ENCODE measurements around the gene GAS7.
"Not testable (repeated sequence)": the region's sequence is repeated elsewhere in the genome, so short reads cannot be mapped to it uniquely, and the experiment has no call there.

DNA sequence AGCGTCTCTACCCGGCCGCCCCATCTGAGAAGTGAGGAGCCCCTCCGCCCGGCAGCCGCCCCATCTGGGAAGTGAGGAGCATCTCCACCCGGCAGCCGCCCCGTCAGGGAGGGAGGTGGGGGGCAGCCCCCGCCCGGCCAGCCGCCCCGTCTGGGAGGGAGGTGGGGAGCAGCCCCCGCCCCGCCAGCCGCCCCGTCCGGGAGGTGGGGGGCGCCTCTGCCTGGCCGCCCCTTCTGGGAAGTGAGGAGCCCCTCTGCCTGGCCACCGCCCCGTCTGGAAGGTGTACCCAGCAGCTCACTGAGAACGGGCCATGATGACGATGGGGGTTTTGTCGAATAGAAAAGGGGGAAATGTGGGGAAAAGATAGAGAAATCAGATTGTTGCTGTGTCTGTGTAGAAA is 140.9 kb downstream of the GAS7 start:
- not testable (repeated sequence) for TF ChIP-seq CTCF (IDR thresholded peaks at IDR 0.05); EZH2 (IDR thresholded peaks at IDR 0.05; ENCODE audit: borderline replicate concordance, insufficient read depth, low read depth, low read length, poor library complexity, severe bottlenecking)

Measured in B cell (primary cell).